ENCODE data around the gene SUGCT. TPM values are rescaled to one million over a fixed set of nuclear protein-coding genes. Genes with fewer than 3 reads are reported as not detected.

SUGCT gene
- total and polyA plus RNA-seq, 4 donors = 2.4 to 5.3 (median 3.3) TPM

DNA sequence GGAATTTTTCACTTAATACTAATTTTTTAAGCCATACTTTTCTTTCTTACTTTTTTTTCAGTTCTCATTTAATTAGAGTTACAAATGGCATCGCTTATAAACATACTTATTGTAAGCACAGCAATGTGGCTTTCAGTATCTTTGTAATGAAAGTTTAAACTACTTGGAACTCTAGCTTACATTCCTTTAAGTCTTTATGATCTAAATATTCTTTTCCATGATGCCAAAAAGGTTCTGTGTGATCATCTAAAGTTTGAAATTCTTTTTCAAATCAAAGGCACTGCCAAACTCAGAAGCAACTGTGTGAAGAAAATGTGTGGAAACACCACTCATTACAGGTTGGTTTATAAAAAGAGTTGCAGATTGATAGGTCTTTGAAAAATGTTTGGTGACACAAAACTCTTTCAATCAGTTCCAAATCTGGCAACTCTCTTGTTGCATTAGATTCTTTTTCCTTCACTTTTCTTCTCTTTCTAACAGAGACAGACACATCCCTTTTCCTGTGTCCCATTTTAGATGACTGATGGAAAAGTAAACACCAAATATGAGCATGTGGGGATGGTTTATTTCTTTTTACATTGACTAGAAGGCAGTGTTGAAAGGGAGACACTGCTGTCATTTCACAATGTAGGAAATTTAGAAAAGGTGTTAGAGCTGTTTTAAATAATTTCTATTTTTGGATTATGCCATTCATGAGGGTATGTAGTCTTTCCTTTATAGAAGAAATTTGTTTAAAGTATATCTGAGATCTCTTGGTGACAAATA lies 392.3 kb downstream of the SUGCT start:
- WGBS (ENCODE audit: insufficient coverage) = no CpG with 5 or more reads among the region's 1 CpG
- DNase-seq (ENCODE audit: low read depth in 4 of 6, low spot score in 6 of 6) = peak in 1 of 6 donors; percentile 37
- H3K9me3 ChIP-seq (ENCODE audit: control insufficient read depth, insufficient read depth, low read length) = no peaks in the 10 kb centered on the region
- H3K36me3 ChIP-seq (ENCODE audit: control insufficient read depth, insufficient read depth, low read length) = no peaks in the 10 kb centered on the region
- no peaks in the 10 kb centered on the region for H3K27me3 ChIP-seq (ENCODE audit: control insufficient read depth, insufficient read depth, low read length)
- no peak overlapping the region for H3K27ac ChIP-seq (ENCODE audit: low read depth, low read length)
- no peaks in the 10 kb centered on the region for H3K4me1 ChIP-seq (ENCODE audit: control insufficient read depth, insufficient read depth, low read length)
- H3K4me3 ChIP-seq (ENCODE audit: low read depth, low read length) = no peak overlapping the region

DNA sequence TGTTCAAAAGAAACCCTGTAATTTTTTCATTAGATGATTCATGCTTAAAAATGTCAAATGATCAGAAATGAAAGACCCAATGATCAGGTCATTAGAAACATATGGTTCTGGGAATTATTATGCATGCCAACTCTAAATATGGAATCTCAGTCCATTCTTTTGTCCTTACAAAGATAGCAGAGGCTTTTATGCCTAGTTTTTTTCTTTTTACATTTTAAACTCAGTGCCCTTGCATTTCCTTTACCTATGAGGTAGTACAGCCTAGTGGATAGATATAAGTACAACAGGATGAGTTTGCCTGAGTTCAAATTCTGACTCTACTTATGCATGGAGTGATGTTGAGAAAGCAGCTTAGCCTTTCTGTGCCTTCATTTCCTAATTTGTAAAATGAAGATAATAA lies 392.9 kb downstream of the SUGCT start:
- Histone ChIP-seq H3K27ac (ENCODE audit: low read depth, low read length) (no peak overlapping the region), H3K27me3 (ENCODE audit: control insufficient read depth, insufficient read depth, low read length) (no peaks in the 10 kb centered on the region), H3K4me1 (ENCODE audit: control insufficient read depth, insufficient read depth, low read length) (no peaks in the 10 kb centered on the region), H3K4me3 (ENCODE audit: low read depth, low read length) (no peak overlapping the region), H3K36me3 (ENCODE audit: control insufficient read depth, insufficient read depth, low read length) (no peaks in the 10 kb centered on the region), H3K9me3 (ENCODE audit: control insufficient read depth, insufficient read depth, low read length) (no peaks in the 10 kb centered on the region)
- DNase-seq (ENCODE audit: low read depth in 4 of 6, low spot score in 6 of 6) = no peak

DNA sequence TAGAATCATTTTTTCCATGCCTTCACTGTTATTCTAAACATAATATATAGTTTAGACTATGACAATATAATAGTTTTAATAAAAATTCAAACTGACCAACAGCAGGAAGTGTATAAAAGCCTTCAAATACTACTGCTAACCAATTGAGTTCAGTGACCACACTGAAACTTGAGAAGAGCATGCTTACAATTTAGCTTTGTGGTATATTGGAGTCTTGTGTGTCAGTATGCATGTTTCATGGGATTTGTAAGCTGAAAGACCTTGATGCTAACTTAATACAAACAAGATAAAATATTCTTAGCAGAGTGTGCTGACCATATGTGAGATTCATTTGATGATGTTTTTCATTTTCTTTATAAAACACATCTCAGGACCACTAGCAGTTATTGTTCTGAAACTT lies 395.5 kb downstream of the SUGCT start:
- H3K4me3 ChIP-seq (ENCODE audit: low read depth, low read length) = no peak overlapping the region
- no peaks in the 10 kb centered on the region for H3K4me1 ChIP-seq (ENCODE audit: control insufficient read depth, insufficient read depth, low read length)
- no peaks in the 10 kb centered on the region for H3K27me3 ChIP-seq (ENCODE audit: control insufficient read depth, insufficient read depth, low read length)
- DNase-seq (ENCODE audit: low read depth in 4 of 6, low spot score in 6 of 6) = no peak
- no peaks in the 10 kb centered on the region for H3K36me3 ChIP-seq (ENCODE audit: control insufficient read depth, insufficient read depth, low read length)
- no peak overlapping the region for H3K27ac ChIP-seq (ENCODE audit: low read depth, low read length)
- H3K9me3 ChIP-seq (ENCODE audit: control insufficient read depth, insufficient read depth, low read length) = no peaks in the 10 kb centered on the region

DNA sequence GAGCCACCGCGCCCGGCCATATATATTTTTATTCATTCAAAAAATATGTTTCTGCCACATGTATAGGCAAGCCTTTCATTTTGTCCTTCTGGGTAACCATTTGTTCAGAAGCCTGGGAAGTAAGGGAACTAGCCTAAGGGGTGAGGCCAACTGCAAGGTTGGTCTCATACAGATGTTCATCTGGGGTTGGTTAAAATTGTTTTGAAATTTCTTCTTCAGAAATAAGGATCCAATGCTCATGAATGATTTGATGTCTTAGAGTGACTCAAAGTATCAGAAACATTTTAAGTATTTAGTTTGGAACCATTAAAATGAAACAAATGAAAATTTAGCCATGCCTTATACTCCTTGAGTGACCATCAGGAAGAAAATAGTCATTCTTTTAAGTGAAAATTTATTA lies 397.2 kb downstream of the SUGCT start:
- H3K36me3 ChIP-seq (ENCODE audit: control insufficient read depth, insufficient read depth, low read length) = no peaks in the 10 kb centered on the region
- no peaks in the 10 kb centered on the region for H3K27me3 ChIP-seq (ENCODE audit: control insufficient read depth, insufficient read depth, low read length)
- H3K4me1 ChIP-seq (ENCODE audit: control insufficient read depth, insufficient read depth, low read length) = no peaks in the 10 kb centered on the region
- no peaks in the 10 kb centered on the region for H3K9me3 ChIP-seq (ENCODE audit: control insufficient read depth, insufficient read depth, low read length)
- no CpG with 5 or more reads among the region's 3 CpGs for WGBS (ENCODE audit: insufficient coverage)
- no peak overlapping the region for H3K27ac ChIP-seq (ENCODE audit: low read depth, low read length)
- no peak for DNase-seq (ENCODE audit: low read depth in 4 of 6, low spot score in 6 of 6)
- H3K4me3 ChIP-seq (ENCODE audit: low read depth, low read length) = no peak overlapping the region

DNA sequence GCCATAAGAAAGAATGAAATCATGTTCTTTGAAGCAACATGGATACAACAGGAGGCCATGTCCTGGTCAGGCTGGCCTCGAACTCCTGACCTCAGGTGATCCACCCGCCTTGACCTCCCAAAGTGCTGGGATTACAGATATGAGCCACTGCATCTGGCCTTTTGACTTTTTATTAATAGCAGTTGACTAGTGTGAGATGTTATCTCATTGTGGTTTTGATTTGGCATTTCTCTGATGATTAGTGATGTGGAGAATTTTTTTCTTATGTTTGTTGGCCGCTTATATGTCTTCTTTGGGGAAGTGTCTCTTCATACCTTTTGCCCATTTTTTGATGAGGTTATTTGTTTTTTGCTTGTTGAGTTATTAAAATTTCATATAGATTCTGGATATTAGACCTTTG lies 400.9 kb downstream of the SUGCT start:
- WGBS (ENCODE audit: insufficient coverage) = 94% methylated on average over 2 of the region's 3 CpGs
- H3K27ac ChIP-seq (ENCODE audit: low read depth, low read length) = no peak overlapping the region

DNA sequence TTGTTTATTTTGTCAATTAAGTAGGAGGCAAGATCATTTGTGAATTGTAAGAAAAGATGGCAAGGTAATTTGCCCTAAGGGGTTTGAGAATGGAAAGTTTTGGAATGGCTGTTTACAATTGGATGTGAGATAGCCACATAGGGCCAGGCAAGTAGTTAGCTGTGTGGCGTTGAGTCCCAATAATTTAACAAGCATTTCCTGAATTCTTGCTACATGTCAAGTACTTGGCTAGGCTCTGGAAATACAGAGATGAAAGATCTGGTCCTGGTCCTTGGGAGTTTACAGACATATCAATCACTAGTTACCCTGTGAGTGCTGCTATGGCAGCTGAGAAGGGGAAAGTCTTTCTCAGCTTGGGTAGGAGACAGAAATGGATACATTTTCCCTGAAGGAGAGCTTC lies 401.6 kb downstream of the SUGCT start:
- WGBS (ENCODE audit: insufficient coverage) = no CpG with 5 or more reads among the region's 1 CpG
- H3K27ac ChIP-seq (ENCODE audit: low read depth, low read length) = no peak overlapping the region
- H3K4me3 ChIP-seq (ENCODE audit: low read depth, low read length) = no peak overlapping the region
- no peaks in the 10 kb centered on the region for H3K4me1 ChIP-seq (ENCODE audit: control insufficient read depth, insufficient read depth, low read length)
- H3K27me3 ChIP-seq (ENCODE audit: control insufficient read depth, insufficient read depth, low read length) = no peaks in the 10 kb centered on the region
- H3K9me3 ChIP-seq (ENCODE audit: control insufficient read depth, insufficient read depth, low read length) = no peaks in the 10 kb centered on the region
- no peaks in the 10 kb centered on the region for H3K36me3 ChIP-seq (ENCODE audit: control insufficient read depth, insufficient read depth, low read length)
- DNase-seq (ENCODE audit: low read depth in 4 of 6, low spot score in 6 of 6) = no peak

More for the DNA sequence above, 400.9 kb downstream of the SUGCT start:
- Histone ChIP-seq H3K9me3 (ENCODE audit: control insufficient read depth, insufficient read depth, low read length) (no peaks in the 10 kb centered on the region), H3K4me3 (ENCODE audit: low read depth, low read length) (no peak overlapping the region), H3K4me1 (ENCODE audit: control insufficient read depth, insufficient read depth, low read length) (no peaks in the 10 kb centered on the region), H3K36me3 (ENCODE audit: control insufficient read depth, insufficient read depth, low read length) (no peaks in the 10 kb centered on the region), H3K27me3 (ENCODE audit: control insufficient read depth, insufficient read depth, low read length) (no peaks in the 10 kb centered on the region)
- no peak for DNase-seq (ENCODE audit: low read depth in 4 of 6, low spot score in 6 of 6)

DNA sequence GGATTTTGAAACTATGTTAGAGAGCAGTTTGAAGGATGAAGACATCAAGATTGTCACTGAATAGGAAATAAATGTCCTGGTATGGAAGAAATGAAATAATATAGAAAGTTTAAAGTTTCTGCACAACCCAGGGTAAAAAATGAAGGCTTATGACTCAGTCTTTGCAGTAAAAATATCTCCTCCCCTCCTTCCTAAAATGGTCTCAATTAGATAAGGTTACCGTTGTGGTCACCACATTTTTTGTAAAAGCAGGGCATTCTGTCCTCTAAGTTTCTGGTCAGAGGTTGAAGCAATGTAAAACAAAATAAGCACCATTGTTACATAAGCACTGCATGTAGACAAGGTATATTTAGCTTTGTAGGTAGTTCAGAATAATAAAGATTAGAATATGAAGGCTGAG lies 403.5 kb downstream of the SUGCT start:
- WGBS (ENCODE audit: insufficient coverage) = no CpG with 5 or more reads among the region's 1 CpG

DNA sequence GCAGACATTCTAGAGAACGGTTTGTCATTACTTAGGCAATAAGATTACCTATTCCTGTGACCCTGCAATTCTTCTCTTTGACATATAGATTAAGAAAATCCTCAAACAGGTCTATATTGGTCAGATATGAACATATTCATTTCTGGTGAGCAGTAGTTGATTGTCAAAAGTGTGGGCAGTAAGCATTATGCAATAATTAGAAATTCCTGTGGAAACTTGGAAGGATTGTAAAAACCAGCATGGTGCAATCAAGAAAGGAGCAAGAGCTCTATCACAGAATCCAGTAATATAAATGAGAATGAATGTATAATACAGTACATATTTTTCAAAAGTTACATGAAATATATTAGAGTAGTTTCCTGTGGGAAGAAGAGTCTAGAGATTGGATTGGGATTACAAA lies 406.5 kb downstream of the SUGCT start:
- H3K4me1 ChIP-seq (ENCODE audit: control insufficient read depth, insufficient read depth, low read length) = no peaks in the 10 kb centered on the region
- WGBS (ENCODE audit: insufficient coverage) = no CpG with 5 or more reads among the region's 1 CpG
- DNase-seq (ENCODE audit: low read depth in 4 of 6, low spot score in 6 of 6) = no peak
- H3K27me3 ChIP-seq (ENCODE audit: control insufficient read depth, insufficient read depth, low read length) = no peaks in the 10 kb centered on the region
- no peaks in the 10 kb centered on the region for H3K9me3 ChIP-seq (ENCODE audit: control insufficient read depth, insufficient read depth, low read length)
- H3K27ac ChIP-seq (ENCODE audit: low read depth, low read length) = no peak overlapping the region
- H3K4me3 ChIP-seq (ENCODE audit: low read depth, low read length) = no peak overlapping the region
- no peaks in the 10 kb centered on the region for H3K36me3 ChIP-seq (ENCODE audit: control insufficient read depth, insufficient read depth, low read length)

More for the DNA sequence above, 403.5 kb downstream of the SUGCT start:
- Histone ChIP-seq H3K4me1 (ENCODE audit: control insufficient read depth, insufficient read depth, low read length) (no peaks in the 10 kb centered on the region), H3K4me3 (ENCODE audit: low read depth, low read length) (no peak overlapping the region), H3K9me3 (ENCODE audit: control insufficient read depth, insufficient read depth, low read length) (no peaks in the 10 kb centered on the region), H3K27me3 (ENCODE audit: control insufficient read depth, insufficient read depth, low read length) (no peaks in the 10 kb centered on the region), H3K27ac (ENCODE audit: low read depth, low read length) (no peak overlapping the region), H3K36me3 (ENCODE audit: control insufficient read depth, insufficient read depth, low read length) (no peaks in the 10 kb centered on the region)
- no peak for DNase-seq (ENCODE audit: low read depth in 4 of 6, low spot score in 6 of 6)

DNA sequence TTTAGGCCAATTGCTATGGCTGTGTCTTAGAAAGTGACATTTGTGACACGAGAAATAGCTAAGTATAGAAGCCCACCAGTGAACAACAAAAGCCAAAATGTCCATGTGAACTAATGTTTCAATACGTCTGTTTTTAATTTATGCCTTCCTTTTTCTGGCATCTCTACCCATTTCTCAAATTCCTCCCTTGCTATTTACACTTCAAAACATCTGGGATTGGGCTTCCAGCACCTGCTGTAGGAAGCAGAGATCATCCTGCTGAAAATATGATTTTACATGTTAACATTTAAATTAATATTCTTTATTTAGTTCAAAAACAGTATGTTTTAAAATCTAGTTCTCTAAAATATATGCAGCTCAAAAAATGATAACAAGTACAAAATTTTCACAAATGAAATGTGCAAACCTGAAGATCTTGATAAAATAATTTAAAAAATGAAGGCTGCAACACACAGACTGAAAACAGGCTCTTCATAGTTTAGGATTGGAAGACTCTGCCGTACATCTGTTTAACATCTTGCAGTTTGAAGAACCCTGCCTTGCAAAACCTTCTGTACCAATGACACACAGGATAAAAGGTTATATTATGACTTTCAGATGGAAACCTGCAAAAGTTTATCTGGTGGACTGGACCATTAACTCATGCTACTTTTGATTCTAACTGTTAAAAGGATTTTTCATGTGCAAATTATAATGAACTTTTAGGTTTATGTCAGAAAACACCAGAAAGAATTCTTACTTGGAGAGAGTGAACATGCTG lies 408.4 kb downstream of the SUGCT start:
- no peaks in the 10 kb centered on the region for H3K9me3 ChIP-seq (ENCODE audit: control insufficient read depth, insufficient read depth, low read length)
- no peaks in the 10 kb centered on the region for H3K36me3 ChIP-seq (ENCODE audit: control insufficient read depth, insufficient read depth, low read length)
- H3K27me3 ChIP-seq (ENCODE audit: control insufficient read depth, insufficient read depth, low read length) = no peaks in the 10 kb centered on the region
- no peak overlapping the region for H3K27ac ChIP-seq (ENCODE audit: low read depth, low read length)
- H3K4me3 ChIP-seq (ENCODE audit: low read depth, low read length) = no peak overlapping the region
- DNase-seq (ENCODE audit: low read depth in 4 of 6, low spot score in 6 of 6) = no peak
- WGBS (ENCODE audit: insufficient coverage) = no CpG with 5 or more reads among the region's 3 CpGs
- H3K4me1 ChIP-seq (ENCODE audit: control insufficient read depth, insufficient read depth, low read length) = no peaks in the 10 kb centered on the region

DNA sequence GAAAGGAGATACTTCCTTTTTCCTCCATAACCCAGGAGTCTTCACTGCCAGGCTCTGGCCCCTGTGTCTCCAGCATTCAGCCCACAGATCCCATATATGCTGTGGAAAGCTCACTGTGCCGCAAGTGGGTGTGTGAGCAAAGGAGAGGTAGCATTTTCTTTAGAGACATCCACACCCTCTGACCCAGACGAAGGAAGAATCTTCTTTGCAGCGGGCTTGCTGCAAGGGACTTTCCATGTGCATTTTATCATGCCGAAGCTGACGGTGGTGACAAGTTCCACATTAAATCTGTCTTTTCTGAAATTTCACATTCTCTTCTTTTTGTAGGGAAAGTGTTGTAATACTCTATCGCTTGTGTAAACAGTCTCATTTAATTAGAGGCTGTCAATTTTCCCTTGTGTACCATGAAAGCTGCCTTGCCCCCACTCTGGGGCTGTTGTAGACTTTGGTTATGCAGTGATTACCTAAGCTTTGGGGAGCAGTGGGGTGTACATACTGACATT lies 409.5 kb downstream of the SUGCT start:
- WGBS (ENCODE audit: insufficient coverage) = no CpG with 5 or more reads among the region's 6 CpGs
- Histone ChIP-seq H3K4me3 (ENCODE audit: low read depth, low read length) (no peak overlapping the region), H3K4me1 (ENCODE audit: control insufficient read depth, insufficient read depth, low read length) (no peaks in the 10 kb centered on the region), H3K27ac (ENCODE audit: low read depth, low read length) (no peak overlapping the region), H3K27me3 (ENCODE audit: control insufficient read depth, insufficient read depth, low read length) (no peaks in the 10 kb centered on the region), H3K36me3 (ENCODE audit: control insufficient read depth, insufficient read depth, low read length) (no peaks in the 10 kb centered on the region), H3K9me3 (ENCODE audit: control insufficient read depth, insufficient read depth, low read length) (no peaks in the 10 kb centered on the region)
- no peak for DNase-seq (ENCODE audit: low read depth in 4 of 6, low spot score in 6 of 6)

Measured in spinal cord (tissue), 10 donors.